HG03378 (cell line): ENCODE measurements around the gene TPSG1.
"Not testable (repeated sequence)": the region's sequence is repeated elsewhere in the genome, so short reads cannot be mapped to it uniquely, and the experiment has no call there.

Source experiments
- ATAC-seq: cut with Tn5 transposase; IDR thresholded peaks from one replicate; pipeline ENCODE4 v1.9.1; 2021; ENCODE audit warnings: mild to moderate bottlenecking, moderate library complexity; ENCODE audit not compliant: unreplicated experiment

TPSG1 gene

DNA sequence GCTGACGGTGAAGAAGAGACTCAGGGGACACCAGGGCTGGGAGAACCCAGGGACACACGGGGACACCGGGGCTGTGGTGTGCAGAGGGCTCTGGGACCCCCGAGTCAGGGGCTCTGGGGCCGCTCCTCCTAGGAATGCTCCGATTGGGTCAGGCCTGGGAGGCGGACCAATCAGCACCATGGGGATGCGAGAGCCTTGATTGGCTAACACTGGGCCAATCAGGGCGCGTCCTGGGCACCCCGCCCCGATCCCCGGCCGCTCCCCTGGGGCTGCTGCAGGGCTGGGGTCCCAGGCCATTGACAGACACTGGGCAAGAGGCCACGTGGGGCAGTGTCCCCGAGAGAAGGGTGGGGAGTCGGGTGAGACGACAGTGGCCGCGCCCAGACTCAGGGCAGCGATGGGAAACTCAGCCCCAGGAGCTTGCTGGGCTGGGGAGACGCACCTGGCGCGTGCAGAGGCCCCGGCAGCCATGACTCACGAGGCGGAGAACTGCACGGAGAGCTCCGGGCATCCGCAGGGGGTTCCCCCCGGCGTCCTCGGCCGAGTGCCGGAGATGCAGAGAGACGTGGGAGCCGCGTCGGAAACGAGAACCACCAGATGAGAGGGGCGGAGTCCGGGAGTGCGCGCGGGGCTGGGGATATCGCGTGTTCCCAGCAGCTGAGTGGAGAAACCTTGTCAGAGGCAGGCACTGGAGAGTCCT, 7.1 kb upstream of the TPSG1 start:
- ATAC-seq = not testable (repeated sequence)

DNA sequence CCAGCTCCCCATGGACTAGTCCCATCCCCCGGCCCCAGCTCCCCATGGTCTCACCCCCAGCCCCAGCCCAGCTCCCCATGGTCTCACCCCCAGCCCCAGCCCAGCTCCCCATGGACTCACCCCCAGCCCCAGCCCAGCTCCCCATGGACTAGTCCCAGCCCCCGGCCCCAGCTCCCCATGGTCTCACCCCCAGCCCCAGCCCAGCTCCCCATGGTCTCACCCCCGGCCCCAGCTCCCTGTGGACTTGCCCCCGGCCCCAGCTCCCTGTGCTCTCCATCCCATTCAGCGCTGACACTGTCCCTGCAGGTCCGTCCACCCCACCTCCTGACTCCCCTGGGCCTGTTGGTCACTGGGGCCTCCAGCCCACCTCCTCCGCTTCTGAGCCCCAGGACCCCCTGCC, 6.2 kb upstream of the TPSG1 start:
- not testable (repeated sequence) for ATAC-seq

DNA sequence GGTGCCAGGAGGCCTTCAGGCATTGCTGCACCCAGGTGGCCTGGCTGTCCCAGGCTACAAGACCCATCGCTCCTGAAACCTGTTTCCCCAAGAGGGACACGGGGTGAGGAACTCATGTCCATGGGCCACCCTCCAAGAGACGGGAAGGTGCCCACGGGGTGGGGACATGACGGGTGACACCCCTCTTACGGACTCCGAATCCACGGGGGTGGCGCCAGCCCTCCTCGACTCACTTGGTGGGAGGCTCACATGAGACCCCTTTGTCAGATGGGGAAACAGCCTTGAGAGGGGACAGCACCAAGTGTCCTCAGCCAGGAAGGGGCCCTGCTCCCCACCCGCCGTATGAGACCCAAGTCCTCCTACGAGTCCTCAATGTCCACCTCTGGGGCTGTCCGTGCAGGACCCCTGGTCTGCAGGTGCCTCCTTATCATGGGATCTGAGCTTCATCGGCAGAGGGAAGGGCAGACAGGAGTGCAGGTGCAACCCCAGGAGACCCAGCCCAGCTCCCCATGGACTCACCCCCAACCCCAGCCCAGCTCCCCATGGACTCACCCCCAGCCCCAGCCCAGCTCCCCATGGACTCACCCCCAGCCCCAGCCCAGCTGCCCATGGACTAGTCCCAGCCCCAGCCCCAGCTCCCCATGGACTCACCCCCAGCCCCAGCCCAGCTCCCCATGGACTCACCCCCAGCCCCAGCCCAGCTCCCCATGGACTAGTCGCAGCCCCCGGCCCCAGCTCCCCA, 5.6 kb upstream of the TPSG1 start:
- not testable (repeated sequence) for ATAC-seq

GRCh38 chr16:1230084-1230470, 5.0 kb upstream of the TPSG1 start, which contains the start of gene TPSB2:
TSS of gene TPSB2 (minus strand) at chr16:1230184. CDS start at chr16:1229951, 233 bp downstream.
- ATAC-seq = not testable (repeated sequence)

GRCh38 chr16:1229476-1229875, 4.4 kb upstream of the TPSG1 start:
- ATAC-seq = not testable (repeated sequence)

DNA sequence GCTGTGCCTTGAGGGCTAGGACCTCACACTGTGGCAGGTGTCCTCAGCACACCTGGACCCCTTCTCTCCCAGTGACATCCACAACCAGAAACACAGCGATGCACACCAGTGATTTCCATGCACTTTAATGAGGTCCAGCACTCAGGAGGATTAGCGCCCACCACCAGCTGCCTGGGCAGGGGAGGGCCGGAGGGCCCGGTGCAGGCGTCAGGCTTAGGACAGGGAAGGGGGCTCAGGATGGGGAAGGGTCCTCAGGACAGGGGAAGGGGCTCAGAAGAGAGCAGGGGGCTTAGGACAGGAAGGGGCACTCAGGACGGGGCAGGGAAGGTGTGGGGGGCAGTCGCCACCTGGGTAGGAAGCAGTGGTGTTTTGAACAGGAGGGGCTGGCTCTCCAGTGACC, 3.2 kb upstream of the TPSG1 start:
- not testable (repeated sequence) for ATAC-seq

GRCh38 chr16:1226692-1227091, 1.6 kb upstream of the TPSG1 start:
- ATAC-seq = not testable (repeated sequence)

DNA sequence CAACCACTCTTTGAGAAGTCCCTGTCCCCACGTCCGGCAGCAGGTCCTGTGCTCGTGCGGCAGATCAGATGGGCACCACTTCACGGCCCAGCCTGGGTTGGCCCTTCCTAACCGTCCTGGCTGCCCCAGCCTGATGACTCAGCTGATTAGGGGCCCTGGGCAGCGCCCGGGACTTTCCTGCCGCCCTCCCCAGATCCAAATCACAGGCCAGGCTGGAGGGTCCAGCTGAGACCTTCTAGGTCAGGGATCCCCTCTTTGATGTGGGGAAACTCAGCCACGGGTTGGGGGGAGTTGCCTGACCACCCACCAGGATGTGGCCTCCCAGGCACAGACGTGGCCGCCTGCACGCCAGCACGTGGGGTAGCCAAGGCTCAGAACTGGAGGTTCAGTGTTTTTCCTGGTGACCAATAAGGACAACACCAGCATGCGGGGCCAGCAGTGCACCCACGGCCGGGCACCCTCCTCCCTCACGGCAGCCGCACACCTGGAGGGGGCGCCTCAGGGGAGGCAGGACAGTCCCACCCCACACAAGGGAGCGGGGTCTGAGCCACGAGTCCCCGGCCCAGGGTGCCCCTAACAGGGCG, 752 bp upstream of the TPSG1 start:
- ATAC-seq = not testable (repeated sequence)

DNA sequence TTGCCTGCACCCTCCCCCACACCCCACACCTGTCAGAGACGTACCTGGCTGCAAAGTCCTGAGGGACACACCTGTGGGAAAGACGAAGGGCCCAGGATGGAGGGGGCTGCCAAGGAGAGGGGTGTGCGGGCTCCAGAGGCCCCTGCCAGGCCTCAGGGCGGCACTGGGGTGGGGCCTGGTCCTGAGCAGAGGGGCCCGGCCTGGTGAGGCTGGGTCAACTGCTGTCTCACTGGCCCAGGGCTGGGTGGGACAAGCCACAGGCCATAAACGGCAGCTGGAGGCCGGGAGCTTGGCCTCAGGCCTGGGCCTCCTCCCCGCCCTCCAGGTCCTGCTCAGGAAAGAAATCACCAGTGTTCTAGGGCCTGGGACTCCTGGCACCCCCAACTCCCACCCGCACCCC, 510 bp downstream of the TPSG1 start:
- ATAC-seq = no peak

DNA sequence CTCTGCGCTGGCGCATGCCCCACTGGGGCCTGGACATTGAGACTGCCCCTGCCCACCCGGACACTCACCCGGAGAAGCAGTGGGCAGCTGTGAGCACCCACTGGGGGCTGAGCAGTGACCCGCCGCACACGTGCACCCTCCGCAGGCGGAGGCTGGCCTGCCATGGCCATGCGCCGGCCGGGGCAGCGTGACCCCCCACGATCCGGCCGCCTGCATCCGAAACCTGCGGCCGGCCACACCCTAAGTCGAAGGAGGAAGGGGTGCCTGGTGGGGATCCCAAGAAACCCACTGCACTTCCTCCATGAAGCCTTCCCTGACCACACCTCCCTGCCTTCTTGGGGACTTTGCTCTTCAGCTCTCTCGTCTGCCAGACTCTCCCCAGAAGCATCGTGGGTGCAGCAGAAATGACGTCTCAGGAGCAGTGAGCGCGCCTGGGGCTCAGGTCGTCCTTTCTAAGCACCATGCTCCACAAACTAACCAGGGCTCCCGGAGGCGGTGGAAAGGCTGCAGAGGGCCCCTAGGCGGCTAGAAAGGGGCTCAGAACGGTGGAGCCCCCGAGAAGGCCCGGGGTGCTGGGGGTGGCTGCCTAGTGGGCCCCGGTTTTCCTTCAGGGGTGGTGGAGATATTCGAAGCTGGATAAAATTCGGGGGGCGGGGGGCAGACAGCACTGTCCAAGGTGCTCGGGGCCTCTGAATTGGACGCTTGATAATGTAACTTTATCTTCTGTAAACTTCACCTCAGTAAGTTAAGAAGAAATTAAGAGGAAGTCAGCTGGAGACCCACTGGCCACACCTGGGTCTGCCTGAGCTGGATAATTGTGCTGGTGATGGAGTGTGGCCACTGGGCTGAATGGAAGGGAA, 1.5 kb downstream of the TPSG1 start:
- ATAC-seq = no peak

GRCh38 chr16:1222553-1223354, 2.3 kb downstream of the TPSG1 start:
- ATAC-seq = no peak

GRCh38 chr16:1221628-1222552, 3.2 kb downstream of the TPSG1 start:
- no peak for ATAC-seq

GRCh38 chr16:1220841-1221627, 4.0 kb downstream of the TPSG1 start:
- no peak for ATAC-seq

DNA sequence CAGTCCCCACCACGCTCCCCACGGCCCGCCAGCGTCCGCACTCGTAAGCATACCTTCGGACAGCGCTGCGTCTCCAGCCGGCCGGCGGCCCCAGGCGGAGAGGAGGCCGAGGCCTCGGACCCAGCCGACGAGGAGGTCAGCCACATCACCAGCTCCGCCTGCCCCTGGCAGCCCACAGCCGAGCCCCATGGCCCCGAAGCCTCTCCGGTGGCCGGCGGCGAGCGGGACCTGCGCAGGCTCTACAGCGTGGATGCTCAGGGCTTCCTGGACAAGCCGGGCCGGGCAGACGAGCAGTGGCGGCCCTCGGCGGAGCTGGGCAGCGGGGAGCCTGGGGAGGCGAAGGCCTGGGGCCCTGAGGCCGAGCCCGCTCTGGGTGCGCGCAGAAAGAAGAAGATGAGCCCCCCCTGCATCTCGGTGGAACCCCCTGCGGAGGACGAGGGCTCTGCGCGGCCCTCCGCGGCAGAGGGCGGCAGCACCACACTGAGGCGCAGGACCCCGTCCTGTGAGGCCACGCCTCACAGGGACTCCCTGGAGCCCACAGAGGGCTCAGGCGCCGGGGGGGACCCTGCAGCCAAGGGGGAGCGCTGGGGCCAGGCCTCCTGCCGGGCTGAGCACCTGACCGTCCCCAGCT, 4.9 kb downstream of the TPSG1 start:
- ATAC-seq = no peak

- no peak for ATAC-seq
These were observed 6.0 kb downstream of the TPSG1 start for GRCh38 chr16:1218930-1219611.

DNA sequence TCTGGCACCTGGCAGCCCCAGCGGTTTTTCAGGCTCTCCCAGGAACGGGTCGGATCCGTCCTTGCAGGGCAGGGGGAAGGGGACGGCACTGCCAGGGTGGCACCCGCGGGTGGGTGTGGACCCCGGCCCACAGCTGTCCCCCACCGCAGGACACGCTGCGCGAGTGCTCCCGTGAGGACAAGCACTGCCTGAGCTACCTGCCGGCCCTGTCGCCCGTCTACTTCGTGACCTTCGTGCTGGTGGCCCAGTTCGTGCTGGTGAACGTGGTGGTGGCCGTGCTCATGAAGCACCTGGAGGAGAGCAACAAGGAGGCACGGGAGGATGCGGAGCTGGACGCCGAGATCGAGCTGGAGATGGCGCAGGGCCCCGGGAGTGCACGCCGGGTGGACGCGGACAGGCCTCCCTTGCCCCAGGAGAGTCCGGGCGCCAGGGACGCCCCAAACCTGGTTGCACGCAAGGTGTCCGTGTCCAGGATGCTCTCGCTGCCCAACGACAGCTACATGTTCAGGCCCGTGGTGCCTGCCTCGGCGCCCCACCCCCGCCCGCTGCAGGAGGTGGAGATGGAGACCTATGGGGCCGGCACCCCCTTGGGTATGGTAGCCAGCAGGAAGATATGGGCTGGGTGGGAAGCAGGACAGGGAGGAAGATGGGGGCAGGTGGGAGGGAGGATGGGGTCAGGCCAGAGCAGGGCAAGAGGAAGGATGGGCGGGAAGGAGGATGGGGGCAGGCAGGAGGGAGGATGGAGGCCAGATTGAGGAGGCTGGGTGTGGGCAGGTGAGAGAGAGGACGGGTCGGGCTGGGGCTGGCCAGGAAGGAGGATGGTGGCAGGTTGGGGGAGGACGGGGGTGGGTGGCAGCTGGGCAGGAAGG, 6.8 kb downstream of the TPSG1 start:
- no peak for ATAC-seq
